ENCODE data around the gene CLEC10A.

DNA sequence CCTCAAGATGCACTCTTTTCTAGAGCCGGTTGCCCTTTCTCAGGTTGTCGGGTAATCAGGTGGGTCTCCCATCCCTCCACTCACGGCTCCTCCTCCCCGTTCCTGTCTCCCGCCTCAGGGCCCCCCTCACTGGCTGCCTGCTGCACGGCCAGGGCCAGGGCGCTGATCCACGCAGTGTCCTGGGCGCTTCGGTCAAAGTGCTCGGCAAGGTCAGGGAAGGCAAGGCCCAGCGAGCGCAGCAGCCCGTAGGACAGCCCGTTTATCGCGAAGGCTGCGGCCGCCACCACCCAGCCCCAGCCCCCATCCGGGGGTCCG lies 36.9 kb downstream of the CLEC10A start:
- TF ChIP-seq ZNF394 (tag by site-specific recombination; IDR thresholded peaks at IDR 0.05; ENCODE audit: borderline replicate concordance) (no peak), ZBTB20 (tag by site-specific recombination; IDR thresholded peaks at IDR 0.05) (no peak), ZNF138 (tag by site-specific recombination; IDR thresholded peaks at IDR 0.05; ENCODE audit: borderline replicate concordance) (no peak)
- TF ChIP-seq, protein P1, sequence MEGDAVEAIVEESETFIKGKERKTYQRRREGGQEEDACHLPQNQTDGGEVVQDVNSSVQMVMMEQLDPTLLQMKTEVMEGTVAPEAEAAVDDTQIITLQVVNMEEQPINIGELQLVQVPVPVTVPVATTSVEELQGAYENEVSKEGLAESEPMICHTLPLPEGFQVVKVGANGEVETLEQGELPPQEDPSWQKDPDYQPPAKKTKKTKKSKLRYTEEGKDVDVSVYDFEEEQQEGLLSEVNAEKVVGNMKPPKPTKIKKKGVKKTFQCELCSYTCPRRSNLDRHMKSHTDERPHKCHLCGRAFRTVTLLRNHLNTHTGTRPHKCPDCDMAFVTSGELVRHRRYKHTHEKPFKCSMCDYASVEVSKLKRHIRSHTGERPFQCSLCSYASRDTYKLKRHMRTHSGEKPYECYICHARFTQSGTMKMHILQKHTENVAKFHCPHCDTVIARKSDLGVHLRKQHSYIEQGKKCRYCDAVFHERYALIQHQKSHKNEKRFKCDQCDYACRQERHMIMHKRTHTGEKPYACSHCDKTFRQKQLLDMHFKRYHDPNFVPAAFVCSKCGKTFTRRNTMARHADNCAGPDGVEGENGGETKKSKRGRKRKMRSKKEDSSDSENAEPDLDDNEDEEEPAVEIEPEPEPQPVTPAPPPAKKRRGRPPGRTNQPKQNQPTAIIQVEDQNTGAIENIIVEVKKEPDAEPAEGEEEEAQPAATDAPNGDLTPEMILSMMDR (tag by site-specific recombination; IDR thresholded peaks at IDR 0.05) = no peak
- TF ChIP-seq, protein P2, sequence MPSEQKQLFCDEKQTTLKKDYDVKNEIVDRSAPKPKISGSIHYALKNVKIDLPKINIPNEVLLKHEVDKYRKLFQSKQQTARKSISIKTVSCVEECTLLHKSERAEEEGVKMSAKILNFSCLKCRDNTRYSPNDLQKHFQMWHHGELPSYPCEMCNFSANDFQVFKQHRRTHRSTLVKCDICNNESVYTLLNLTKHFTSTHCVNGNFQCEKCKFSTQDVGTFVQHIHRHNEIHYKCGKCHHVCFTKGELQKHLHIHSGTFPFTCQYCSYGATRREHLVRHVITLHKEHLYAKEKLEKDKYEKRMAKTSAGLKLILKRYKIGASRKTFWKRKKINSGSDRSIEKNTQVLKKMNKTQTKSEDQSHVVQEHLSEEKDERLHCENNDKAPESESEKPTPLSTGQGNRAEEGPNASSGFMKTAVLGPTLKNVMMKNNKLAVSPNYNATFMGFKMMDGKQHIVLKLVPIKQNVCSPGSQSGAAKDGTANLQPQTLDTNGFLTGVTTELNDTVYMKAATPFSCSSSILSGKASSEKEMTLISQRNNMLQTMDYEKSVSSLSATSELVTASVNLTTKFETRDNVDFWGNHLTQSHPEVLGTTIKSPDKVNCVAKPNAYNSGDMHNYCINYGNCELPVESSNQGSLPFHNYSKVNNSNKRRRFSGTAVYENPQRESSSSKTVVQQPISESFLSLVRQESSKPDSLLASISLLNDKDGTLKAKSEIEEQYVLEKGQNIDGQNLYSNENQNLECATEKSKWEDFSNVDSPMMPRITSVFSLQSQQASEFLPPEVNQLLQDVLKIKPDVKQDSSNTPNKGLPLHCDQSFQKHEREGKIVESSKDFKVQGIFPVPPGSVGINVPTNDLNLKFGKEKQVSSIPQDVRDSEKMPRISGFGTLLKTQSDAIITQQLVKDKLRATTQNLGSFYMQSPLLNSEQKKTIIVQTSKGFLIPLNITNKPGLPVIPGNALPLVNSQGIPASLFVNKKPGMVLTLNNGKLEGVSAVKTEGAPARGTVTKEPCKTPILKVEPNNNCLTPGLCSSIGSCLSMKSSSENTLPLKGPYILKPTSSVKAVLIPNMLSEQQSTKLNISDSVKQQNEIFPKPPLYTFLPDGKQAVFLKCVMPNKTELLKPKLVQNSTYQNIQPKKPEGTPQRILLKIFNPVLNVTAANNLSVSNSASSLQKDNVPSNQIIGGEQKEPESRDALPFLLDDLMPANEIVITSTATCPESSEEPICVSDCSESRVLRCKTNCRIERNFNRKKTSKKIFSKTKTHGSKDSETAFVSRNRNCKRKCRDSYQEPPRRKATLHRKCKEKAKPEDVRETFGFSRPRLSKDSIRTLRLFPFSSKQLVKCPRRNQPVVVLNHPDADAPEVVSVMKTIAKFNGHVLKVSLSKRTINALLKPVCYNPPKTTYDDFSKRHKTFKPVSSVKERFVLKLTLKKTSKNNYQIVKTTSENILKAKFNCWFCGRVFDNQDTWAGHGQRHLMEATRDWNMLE (tag by site-specific recombination; conservative IDR thresholded peaks at IDR 0.05; ENCODE audit: low read depth) = no peak

Data from HEK293 (cell line).